Activated CD4-positive, alpha-beta T cell treated with anti-CD3 and anti-CD28 coated beads, Interleukin-2, amount 50 U/mL, for 24 hours (primary cell): ENCODE results near the gene SERPIND1.
"Not testable (repeated sequence)": the region's sequence is repeated elsewhere in the genome, so short reads cannot be mapped to it uniquely, and the experiment has no call there.

ENCODE experiments used
- DNase-seq, 2 donors: peaks; one replicate each; pipeline ENCODE4 v3.0.0-alpha.2; 2020; ENCODE audit warnings: low read depth in 1 of 2, low spot score in 1 of 2

The SERPIND1 gene, protein sequence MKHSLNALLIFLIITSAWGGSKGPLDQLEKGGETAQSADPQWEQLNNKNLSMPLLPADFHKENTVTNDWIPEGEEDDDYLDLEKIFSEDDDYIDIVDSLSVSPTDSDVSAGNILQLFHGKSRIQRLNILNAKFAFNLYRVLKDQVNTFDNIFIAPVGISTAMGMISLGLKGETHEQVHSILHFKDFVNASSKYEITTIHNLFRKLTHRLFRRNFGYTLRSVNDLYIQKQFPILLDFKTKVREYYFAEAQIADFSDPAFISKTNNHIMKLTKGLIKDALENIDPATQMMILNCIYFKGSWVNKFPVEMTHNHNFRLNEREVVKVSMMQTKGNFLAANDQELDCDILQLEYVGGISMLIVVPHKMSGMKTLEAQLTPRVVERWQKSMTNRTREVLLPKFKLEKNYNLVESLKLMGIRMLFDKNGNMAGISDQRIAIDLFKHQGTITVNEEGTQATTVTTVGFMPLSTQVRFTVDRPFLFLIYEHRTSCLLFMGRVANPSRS

DNA sequence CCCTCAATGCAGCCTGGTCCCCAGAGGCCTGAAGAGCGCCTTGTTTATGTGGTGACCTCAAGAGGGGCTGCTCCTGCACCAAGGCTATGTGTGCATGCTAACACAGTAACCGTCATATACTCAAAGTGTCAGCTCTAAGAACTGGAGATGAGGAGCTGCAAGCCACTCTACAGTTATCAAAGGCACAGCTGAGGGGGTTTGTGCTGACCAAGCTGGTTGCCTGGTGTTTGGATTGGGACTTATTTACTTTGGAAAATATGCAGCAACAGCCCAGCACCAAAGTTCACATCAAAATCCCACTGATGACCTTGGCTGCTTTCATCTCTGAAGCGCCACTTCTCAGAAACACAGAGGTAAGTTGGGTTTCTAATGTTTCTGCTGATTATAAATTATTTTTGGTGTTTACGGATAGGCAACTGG is at the start of gene SERPIND1:
SERPIND1 (plus strand) TSS at position 321 of the 420 bp plus-strand sequence. CDS start 5,200 bp downstream, outside the sequence.
- DNase-seq = no peak

DNA sequence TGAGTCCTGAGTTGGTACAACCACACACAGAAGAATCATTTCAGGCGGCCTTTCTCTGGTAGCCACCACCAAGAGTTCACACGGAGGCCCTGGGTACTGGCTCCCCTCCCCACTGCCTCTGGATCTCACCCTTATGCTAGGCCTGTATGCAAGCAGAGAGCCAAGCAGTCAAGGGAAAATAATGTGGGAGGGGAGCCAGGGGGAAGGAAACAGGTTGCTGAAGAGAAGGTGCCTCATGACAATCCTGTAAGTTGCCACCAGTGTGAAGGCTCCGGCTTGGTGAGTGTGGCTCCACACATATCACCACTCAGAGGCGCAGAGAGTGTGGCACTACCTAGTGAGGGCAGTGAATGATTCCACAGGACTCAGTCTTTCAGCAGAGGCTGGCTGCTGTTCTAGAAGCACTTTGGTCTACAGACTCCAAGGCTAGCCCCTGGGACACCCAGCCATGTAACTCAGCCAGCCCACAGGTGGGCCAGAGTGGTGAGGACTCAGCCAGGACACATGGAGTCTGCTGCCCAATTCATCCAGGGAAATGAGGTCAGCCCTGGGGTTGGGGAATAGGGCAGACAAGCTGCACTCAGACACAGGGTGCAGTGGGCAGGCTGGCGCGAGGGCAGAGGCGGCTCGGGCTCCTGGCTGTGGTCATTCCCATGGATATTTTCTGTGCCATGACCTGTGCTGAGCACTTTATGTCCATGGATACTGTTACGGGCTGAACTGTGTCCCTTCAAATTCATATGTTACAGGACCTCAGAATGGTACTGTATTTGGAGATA is 49.0 kb upstream of the SERPIND1 start:
- no peak for DNase-seq

DNA sequence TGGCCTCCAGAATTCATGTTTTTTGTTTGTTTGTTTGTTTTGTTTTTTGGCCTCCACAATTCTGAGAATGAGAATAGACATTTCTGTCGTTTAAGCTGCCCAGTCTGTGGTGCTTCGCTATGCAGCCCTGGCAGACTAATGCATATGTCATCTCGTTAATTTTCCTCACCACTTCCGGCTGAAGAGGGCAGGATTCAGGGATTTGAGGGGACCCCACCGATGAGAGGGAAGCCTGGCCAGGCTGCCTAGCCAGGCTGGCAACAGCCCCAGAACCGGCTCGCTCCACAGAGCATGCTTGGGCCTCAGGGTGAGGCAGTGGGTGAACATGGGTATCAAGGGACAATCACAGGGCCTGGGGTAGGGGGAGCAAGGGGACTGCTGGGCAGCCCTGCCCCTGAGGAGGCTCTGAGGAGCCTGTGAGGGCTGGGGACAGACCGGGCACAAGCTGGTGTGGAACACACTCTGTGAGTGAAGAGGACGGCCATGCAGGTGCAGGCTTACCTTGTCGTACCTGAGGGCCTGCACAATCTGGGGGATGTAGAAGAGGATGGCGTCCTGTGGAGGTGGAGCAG is 47.8 kb upstream of the SERPIND1 start:
- DNase-seq = no peak

DNA sequence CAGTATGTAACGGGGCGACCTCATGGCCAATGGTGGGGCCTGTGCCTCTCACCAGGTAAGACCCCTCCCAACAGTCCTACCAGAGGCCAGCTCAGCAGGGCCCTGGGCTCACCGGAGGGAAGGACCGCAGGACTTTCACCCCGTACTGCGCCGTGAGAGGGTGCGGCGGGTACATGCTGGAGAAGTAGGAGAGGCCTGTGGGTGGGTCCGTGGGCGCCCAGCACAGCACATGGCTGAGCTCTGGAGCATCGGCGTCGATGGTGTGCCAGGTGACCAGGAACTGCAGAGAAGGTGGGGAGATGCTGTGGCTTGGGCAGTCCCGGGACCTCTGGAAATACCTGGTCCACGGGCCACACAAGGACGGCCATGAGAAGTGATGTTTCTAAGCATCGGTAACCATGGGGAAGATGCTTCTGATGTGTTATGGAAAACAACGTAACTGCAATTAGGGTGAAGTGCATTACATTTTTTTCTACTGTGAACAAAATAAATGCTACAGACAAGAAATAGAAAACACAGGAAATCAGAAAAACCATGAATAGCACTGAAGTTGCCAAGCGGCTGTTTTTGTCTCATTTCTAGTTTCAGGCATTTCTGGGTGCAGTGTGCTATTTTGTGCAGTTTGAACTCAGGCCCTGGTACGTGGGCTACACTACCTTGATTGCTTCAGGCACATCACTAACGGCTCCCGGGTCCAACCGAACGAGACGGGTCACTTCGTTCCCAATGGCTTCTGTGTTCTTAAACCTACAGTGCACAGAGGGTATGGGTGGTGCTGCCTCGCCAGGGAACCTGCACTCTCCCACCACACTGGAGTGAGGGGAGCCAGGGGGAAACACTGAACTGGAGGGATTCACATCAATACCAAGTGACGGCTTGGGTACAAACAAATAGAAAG is 46.5 kb upstream of the SERPIND1 start:
- DNase-seq = no peak

DNA sequence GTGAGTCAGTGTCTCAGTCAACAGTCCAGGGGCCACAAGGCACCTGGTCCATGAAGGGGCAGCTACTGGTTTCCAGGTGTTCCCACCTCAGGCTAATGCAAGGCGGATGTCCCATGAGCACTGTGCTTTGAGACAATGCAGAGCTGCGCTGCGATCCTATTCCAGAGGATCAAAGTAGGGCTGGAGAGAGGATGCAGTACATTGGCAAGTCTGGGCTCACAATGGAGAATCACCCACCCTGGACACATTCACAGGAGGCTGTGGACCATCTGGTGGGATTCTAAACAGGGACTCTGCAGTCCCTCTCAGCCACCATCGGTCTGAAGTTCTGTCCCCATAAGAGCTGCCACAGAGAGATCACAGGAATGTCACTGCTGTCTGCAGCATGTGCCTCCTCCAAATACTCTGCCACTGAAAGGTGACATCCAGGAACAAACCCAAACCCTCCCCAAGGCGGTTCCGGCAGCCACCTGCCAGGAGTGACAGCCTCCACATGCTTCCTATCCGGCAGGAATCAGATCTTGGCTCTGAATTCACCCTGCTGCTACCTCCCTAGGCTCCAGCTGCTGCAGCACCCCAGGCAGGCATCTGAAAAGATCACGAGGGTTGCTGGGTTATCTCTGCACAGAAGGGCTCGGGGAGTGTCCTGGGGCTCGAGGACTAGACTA is 45.3 kb upstream of the SERPIND1 start:
- no peak for DNase-seq

DNA sequence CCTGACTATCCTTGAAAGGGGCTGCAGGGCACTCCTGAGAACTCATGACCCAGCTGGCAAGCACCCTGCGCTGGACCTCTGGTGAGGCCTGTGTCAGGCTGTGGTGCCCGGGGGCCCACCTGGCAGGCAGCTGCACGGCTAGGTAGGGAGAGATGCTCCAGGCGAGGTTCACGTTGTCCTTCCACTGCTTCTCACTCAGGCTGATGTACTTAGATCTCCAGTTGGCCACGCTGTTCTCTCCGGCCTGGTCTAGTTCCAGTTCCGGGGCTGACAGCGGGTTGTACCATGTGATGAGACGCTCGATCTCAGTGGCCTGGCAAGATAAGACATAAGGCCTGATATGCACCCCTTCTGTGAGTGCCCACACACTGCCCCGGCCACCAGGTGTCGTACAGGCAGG is 44.7 kb upstream of the SERPIND1 start:
- no peak for DNase-seq

DNA sequence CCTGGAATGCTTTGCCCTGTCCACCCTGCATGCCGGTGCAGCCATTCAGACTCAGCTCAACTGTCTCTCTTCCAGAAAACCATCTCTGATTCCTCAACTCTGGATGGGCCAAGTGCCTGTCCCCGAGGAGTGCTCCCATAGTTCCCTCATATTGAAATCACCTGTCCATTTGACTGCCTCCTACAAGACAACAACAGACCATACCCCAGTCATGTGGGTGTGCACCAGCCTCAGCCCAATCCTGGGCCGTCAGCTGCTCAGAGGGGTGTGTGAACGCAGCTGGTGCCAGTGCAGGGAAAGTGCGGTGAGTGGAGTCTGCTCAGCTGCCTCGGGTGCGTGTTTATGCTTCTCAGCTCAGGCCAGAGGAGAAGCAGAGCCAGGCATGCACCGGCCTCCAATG is 41.5 kb upstream of the SERPIND1 start:
- not testable (repeated sequence) for DNase-seq

DNA sequence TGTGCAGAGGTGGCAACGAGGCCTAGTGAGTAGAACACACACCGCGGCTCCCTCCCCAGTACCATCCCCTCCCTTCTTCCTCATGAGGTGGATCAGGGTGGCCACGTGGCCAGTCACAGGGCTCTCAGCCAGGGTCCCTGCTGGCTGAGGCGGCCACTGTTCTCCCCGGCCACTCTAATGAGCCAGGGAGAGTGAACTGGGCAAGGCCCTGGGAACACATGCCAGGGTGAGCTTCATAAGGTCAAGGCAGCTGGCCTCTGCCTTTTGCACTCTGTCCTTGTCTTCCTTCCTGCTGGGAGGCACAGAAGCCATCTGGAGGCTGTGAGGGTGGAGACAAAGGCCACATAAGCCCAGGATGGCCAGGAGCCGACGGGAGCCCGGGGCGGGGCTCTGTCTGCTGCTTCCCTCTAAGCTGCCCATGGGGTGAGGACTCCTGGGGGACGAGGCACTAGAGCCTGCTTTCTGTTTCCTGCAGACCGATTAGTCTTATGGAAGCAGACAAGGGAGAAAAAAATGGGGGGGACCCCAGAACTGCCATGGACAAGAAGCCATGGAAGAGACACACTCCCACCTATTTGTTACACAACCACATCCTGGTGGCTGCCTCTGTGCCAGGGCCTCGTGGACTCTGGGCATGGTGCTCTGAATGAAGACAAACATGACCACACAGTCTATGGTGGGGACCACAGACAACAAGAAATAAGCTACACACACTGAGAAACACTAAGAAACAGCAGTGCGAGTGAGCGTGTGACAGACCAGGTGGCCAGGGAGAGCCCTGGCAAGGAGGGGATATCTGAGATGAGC is 38.4 kb upstream of the SERPIND1 start:
- DNase-seq = not testable (repeated sequence)

DNA sequence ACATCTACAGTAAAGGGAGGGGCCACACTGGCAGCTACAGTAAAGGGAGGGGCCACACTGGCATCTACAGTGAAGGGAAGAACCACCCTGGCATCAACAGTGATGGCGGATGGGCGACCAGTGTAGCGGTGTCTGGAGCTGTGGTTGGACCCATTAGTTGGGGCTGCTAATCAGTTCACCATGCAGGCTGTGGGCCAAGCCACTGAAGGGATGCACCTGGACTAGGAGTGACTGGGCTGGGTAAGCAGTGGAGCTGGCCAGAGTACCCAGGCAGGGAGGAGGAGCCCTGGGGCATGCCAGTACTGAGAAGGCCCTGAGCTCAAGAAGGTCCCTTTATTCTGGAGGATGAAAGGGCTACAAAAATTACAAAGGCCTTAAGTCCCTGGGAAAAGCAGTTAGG is 37.0 kb upstream of the SERPIND1 start:
- not testable (repeated sequence) for DNase-seq

DNA sequence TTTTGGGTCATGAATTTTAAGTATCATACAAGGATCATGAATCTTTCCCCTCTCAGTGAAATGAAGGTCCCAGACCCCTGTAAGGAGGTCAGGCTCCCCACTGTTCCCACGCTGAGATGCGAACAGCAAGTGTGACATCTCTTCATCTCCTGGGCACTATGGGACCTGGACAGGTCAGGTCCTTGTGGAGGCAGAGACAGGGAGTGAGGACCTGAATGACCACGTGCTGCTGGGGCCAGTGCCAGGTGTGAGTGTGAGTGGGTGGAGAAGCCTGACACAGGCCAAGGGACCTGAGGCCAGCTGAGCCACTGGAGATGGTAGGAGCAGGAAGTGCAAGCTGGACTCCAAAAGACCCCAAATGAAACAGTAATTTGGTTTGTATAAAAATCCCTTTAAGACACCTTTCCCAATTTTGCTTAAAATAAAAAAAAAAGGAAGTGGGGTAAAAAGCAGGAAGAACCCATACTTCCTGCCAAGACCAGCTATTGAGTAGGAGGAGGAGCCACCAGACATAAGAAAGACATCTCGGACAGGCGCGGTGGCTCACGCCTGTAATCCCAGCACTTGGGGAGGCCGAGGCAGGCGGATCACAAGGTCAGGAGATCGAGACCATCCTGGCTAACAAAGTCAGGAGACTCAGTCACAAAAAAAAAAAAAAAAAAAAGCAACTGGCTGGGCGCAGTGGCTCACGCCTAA is 35.4 kb upstream of the SERPIND1 start:
- no peak for DNase-seq

DNA sequence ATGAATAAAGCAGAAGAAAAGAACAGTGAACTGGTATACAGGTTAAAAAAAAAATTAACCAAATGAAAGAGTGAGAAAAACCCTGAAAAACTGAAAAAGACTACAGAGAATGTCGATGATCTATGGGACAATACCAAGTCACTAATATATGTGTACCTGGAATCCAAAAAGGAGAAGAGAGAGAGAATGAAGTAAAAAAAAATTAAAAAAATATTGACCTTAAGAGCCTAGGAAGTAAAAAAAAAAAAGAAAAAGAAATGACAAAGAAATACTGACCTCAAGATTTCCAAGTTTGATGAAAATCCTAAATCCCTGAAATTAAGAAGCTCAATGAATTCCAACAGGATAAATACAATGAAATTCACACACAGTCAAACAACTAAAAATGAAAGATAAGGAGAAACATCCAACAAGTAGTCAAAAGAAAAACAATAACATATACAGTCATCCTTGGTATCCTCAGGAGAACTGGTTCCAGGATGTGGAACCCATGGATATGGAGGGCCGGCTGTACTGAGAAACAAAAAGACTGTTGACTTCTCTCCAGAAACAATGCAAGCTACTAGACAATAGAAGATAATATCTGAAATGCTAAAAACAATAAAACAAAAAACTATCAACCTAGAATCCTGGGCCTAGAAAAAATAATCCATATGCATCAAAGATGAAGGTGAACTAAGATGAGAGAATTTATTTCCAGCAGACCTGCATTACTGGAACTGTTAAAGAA is 33.5 kb upstream of the SERPIND1 start:
- DNase-seq = no peak

DNA sequence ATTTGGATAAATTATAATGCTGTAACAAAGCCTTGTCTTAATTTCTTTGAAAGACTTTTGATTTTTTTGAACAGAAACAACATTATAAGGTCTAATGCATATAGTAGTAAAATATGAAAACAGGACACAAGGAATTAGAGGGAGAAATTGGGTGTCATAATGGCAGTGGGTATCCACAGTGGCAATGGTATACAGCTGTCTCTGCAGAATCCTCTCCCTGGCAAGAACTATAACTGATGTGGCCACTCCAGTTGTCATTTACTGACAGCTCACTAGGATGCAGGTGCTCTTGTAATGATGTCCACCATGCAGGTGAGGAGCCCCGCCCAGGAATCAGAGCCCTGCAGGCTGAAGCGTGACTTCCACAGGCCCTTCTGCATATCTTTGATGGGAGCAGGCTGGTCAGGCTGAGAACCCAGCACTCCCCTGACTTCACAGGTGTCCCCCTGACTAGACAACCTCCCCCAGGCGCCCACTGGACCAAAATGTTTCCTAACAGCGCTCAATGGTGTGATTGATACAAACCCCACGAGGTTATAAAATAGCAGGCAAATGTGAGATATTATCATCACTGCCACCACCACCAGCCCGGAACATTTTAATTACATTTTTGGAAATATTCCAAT is 32.8 kb upstream of the SERPIND1 start:
- DNase-seq = no peak

DNA sequence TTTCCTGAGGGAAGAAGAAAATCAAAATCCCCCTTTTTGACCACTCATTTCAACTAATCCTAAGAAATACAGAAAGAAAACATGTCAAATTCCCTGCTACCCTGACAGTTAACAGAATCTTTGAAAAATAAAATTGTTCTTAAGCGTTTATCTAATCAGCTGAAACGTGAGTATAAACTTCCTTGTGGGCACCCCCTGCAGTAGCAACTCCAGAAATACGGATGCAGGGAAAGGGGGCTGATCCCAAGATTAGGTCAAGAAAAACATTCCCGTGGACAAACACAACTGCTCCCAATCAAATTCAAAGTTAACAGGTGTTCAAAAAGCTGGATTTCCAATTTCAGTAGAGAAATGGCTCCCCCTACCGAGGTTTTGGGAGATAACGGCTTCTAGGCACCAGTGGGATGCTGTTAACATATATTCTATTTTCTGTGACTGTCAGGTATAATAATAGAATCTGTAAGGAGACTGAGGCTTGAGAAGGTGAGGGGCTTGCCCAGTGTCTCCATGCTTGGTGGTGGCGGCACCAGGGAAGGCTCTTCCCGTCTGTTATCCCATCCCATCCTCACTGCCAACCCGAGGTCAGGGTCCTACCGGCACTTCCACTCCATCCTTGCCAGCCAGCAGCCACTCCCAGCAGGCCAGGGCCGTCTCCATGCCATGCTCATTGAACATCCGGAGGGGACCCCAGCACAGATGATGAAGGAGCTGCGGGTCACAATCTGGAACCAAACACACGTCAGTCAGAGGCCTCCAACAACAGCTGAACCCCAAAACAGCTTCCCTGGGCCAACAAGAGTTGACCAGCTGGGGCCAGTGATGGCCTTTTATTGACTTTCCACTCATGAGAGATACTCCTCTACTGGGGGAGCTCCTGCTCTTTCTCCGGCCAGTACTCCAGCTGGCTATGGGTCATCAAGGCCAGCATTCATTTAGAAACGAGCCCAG is 32.0 kb upstream of the SERPIND1 start:
- peak in 1 of 2 donors; percentile 11 for DNase-seq

DNA sequence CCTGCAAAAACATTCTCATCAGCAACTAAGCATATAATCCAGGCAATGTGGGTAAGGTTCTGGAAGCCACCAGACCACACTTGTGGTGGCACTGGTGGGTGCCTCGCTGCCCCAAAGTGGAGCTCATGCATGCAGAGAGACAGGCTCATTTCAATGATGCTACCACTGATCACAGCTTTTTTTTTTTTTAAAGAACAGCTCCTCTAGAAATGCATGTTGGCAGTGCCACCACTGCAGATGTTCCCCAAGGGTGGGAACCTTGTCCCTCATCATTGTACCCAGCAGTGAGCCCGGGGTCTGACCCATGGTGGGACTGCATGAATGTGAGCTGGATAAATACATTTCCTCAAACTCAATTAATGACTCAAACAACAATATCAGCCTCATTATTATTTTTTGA is 31.1 kb upstream of the SERPIND1 start:
- no peak for DNase-seq

DNA sequence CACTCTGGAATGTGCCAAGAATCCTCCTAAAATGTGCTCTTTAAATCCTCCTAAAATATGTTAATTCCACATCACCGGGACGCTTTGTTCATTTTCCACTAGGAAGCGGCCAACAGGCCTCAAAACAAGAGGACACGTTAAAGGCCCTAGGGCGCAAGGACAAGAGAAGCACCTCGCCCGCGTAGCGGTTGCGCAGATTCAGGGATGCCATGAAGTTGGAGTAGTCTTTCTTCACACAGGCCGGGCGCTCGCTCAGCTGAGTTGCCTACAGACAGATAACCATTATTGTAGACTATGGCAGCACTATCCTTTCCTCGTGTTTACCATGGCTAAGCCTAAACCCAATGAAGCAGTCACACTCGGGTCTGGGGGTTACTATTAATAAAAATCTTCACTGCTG is 29.5 kb upstream of the SERPIND1 start:
- DNase-seq = no peak

DNA sequence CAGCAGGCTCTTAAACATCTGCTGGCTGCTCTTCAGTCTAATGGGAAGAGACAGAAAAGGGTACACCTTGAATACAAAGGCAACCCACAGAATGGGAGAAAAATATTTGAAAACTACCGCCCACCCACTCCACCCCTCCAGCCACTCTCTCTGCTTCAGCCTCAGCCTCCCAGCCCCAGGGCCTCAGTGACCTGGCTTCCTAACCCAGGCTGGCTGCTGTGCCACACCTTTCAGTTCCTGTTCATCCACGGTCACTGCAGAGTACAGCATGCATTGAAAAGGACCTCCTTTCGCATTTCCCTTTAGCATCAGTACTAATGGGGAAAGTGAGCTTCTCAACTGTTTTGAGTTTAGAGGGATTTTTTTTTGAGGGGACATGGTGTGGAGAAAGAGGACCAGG is 28.8 kb upstream of the SERPIND1 start:
- DNase-seq = no peak
